SK-N-SH (cell line): ENCODE measurements around the gene TUFT1. TPM values are rescaled to one million over a fixed set of nuclear protein-coding genes. Genes with fewer than 3 reads are reported as not detected.
A peak's percentile ranks its signal among the peaks of the same experiment; 100 is the strongest.

Experiments
- CTCF ChIA-PET: fragments of 300-600, 350-600 bp; formaldehyde crosslinking; extraction: SDS; loops from one replicate; lab custom pipeline; 2021; lab: Yijun Ruan, JAX
- POLR2A ChIA-PET: fragments of 350-600 bp; sonication (Branson Sonifier 250); formaldehyde crosslinking; extraction: SDS; loops from one replicate; lab custom pipeline; 2020; ENCODE audit warnings: antibody characterized with exemption, inconsistent platforms; lab: Yijun Ruan, JAX
- DNase-seq: peaks from one replicate; pipeline ENCODE4 v3.0.0; 2012
- H2AFZ ChIP-seq: fragments of 200-600 bp; sonication (generic); 2 replicates; pipeline ENCODE4 v1.8.1; 2016; ENCODE audit warnings: antibody characterized with exemption, mild to moderate bottlenecking, low read depth
- H3F3A ChIP-seq: fragments of 200-600 bp; sonication (generic); replicated peaks from 2 replicates; pipeline ENCODE3; 2016; ENCODE audit warnings: antibody characterized with exemption, mild to moderate bottlenecking; ENCODE audit not compliant: insufficient read depth
- H3K27ac ChIP-seq, 2 experiments: fragments of 200-500 bp in 1 of 2; fragments of 200-600 bp in 1 of 2; sonication (Bioruptor generic) in 1 of 2; sonication (generic), shearing (Covaris generic) in 1 of 2; 2 replicates each; pipeline versions ENCODE4 v1.5.1 to v1.6.1; 2014 to 2016; ENCODE audit warnings: low read depth in 2 of 2, inconsistent platforms in 1 of 2, low read length in 1 of 2, mild to moderate bottlenecking in 1 of 2, mixed read lengths in 1 of 2
- H3K27me3 ChIP-seq: fragments of 200-600 bp; sonication (generic), shearing (Covaris generic); 2 replicates; pipeline ENCODE4 v1.6.1; 2016; ENCODE audit warnings: mixed run types; ENCODE audit not compliant: insufficient read depth
- H3K36me3 ChIP-seq, 2 experiments: fragments of 200-500 bp in 1 of 2; fragments of 200-600 bp in 1 of 2; sonication (Bioruptor generic) in 1 of 2; sonication (generic) in 1 of 2; replicated peaks in 1 of 2; 2 replicates each; pipeline versions ENCODE3 to v1.5.1; 2014 to 2016; ENCODE audit warnings: low read length in 1 of 2, mild to moderate bottlenecking in 1 of 2; ENCODE audit not compliant: insufficient read depth in 2 of 2, control insufficient read depth in 1 of 2
- H3K4me1 ChIP-seq, 2 experiments: fragments of 200-500 bp in 1 of 2; fragments of 200-600 bp in 1 of 2; sonication (Bioruptor generic) in 1 of 2; sonication (generic), shearing (Covaris generic) in 1 of 2; 2 replicates each; pipeline versions ENCODE4 v1.5.1 to v1.6.1; 2014 to 2016; ENCODE audit warnings: low read depth in 1 of 2, low read length in 1 of 2, mixed run types in 1 of 2; ENCODE audit not compliant: insufficient read depth in 2 of 2, control insufficient read depth in 1 of 2
- H3K4me2 ChIP-seq: fragments of 200-600 bp; sonication (generic), shearing (Covaris generic); 2 replicates; pipeline ENCODE4 v1.6.1; 2017; ENCODE audit warnings: mixed run types
- H3K4me3 ChIP-seq, 2 experiments: fragments of 200-500 bp in 1 of 2; fragments of 200-600 bp in 1 of 2; sonication (Bioruptor generic) in 1 of 2; sonication (generic), shearing (Covaris generic) in 1 of 2; 2 replicates each; pipeline versions ENCODE4 v1.5.1 to v1.8.1; 2014 to 2016; ENCODE audit warnings: low read depth in 2 of 2, inconsistent platforms in 1 of 2, low read length in 1 of 2, mild to moderate bottlenecking in 1 of 2, mixed read lengths in 1 of 2, moderate library complexity in 1 of 2
- H3K79me2 ChIP-seq: fragments of 200-600 bp; sonication (generic); 2 replicates; pipeline ENCODE4 v1.8.1; 2017; ENCODE audit warnings: mild to moderate bottlenecking; ENCODE audit not compliant: insufficient read depth
- H3K9ac ChIP-seq: fragments of 200-600 bp; sonication (generic); 2 replicates; pipeline ENCODE4 v1.6.1; 2017; ENCODE audit warnings: mixed run types
- H3K9me2 ChIP-seq: fragments of 200-600 bp; sonication (generic); 2 replicates; pipeline ENCODE4 v1.6.1; 2017; ENCODE audit warnings: mixed run types
- H3K9me3 ChIP-seq: fragments of 200-600 bp; sonication (generic); 2 replicates; pipeline ENCODE4 v1.6.1; 2017; ENCODE audit warnings: mixed run types, mild to moderate bottlenecking, moderate library complexity
- H4K20me1 ChIP-seq: fragments of 200-600 bp; sonication (generic); 2 replicates; pipeline ENCODE4 v1.6.1; 2017; ENCODE audit warnings: mild to moderate bottlenecking, mixed run types; ENCODE audit not compliant: insufficient read depth
- ELF1 ChIP-seq: IDR thresholded peaks from 2 replicates; pipeline ENCODE4 v1.4.0; 2012
- EP300 ChIP-seq, 2 experiments: IDR thresholded peaks; 2 replicates each; pipeline versions ENCODE4 v1.4.0 to v1.6.1; 2012; ENCODE audit warnings: borderline replicate concordance in 1 of 2, low read depth in 1 of 2, low read length in 1 of 2
- EZH2phosphoT487 ChIP-seq: fragments of 200-600 bp; sonication (generic); IDR thresholded peaks from 2 replicates; pipeline ENCODE4 v1.6.1; 2017; ENCODE audit warnings: low read depth, mixed run types, mild to moderate bottlenecking, antibody characterized with exemption, moderate library complexity, borderline replicate concordance
- FOXJ3 ChIP-seq: sonication (generic); formaldehyde crosslinking; IDR thresholded peaks from 2 replicates; pipeline ENCODE4 v1.5.1; 2020; ENCODE audit warnings: mild to moderate bottlenecking, missing genetic modification reagents
- FOXM1 ChIP-seq: IDR thresholded peaks from 2 replicates; pipeline ENCODE4 v1.4.0; 2012; ENCODE audit warnings: low read depth, mild to moderate bottlenecking
- GABPA ChIP-seq: IDR thresholded peaks from 2 replicates; pipeline ENCODE4 v1.4.0; 2012; ENCODE audit warnings: low read depth, mild to moderate bottlenecking
- GATA2 ChIP-seq: sonication (generic); formaldehyde crosslinking; IDR thresholded peaks from 2 replicates; pipeline ENCODE4 v1.5.0; 2020; ENCODE audit warnings: mild to moderate bottlenecking, missing genetic modification reagents
- IRF3 ChIP-seq: fragments of 150-350 bp; IDR thresholded peaks from 2 replicates; pipeline ENCODE4 v1.6.1; 2016; ENCODE audit warnings: mild to moderate bottlenecking, low read depth, low read length
- MAX ChIP-seq: IDR thresholded peaks from 2 replicates; pipeline ENCODE4 v1.4.0; 2012; ENCODE audit warnings: low read depth
- MEF2A ChIP-seq: IDR thresholded peaks from 2 replicates; pipeline ENCODE4 v1.4.0; 2012; ENCODE audit warnings: low read depth, borderline replicate concordance
- MXI1 ChIP-seq: IDR thresholded peaks from 2 replicates; pipeline ENCODE4 v1.6.1; 2012; ENCODE audit warnings: mild to moderate bottlenecking, low read depth, low read length, improper control_type of control experiment
- PBX3 ChIP-seq: IDR thresholded peaks from 2 replicates; pipeline ENCODE4; 2012
- POLR2AphosphoS5 ChIP-seq: IDR thresholded peaks from 2 replicates; pipeline ENCODE4 v1.6.1; 2012; ENCODE audit warnings: low read depth, low read length
- RAD21 ChIP-seq: IDR thresholded peaks from 2 replicates; pipeline ENCODE4 v1.6.1; 2012; ENCODE audit warnings: mild to moderate bottlenecking, low read length
- RCOR1 ChIP-seq: fragments of 150-350 bp; IDR thresholded peaks from 2 replicates; pipeline ENCODE4 v1.6.1; 2017; ENCODE audit warnings: antibody characterized with exemption, low read length
- REST ChIP-seq: IDR thresholded peaks from 2 replicates; pipeline ENCODE4 v1.6.1; 2012; ENCODE audit warnings: mild to moderate bottlenecking, low read depth, low read length, moderate library complexity
- RFX5 ChIP-seq: IDR thresholded peaks from 2 replicates; pipeline ENCODE4 v1.6.1; 2012; ENCODE audit warnings: mild to moderate bottlenecking, improper control_type of control experiment, low read length
- SIN3A ChIP-seq: IDR thresholded peaks from 2 replicates; pipeline ENCODE4 v1.6.1; 2012; ENCODE audit warnings: low read depth, mild to moderate bottlenecking, low read length, moderate library complexity, borderline replicate concordance
- SMC3 ChIP-seq: IDR thresholded peaks from 2 replicates; pipeline ENCODE4 v1.6.1; 2012; ENCODE audit warnings: low read depth, low read length, improper control_type of control experiment
- TCF12 ChIP-seq: IDR thresholded peaks from 2 replicates; pipeline ENCODE4 v1.4.0; 2012
- TEAD4 ChIP-seq: IDR thresholded peaks from 2 replicates; pipeline ENCODE4 v1.4.0; 2012; ENCODE audit warnings: mild to moderate bottlenecking, borderline replicate concordance; ENCODE audit not compliant: insufficient read depth
- USF1 ChIP-seq: IDR thresholded peaks from 2 replicates; pipeline ENCODE4 v1.4.0; 2012; ENCODE audit warnings: low read depth, borderline replicate concordance
- USF2 ChIP-seq: fragments of 150-350 bp; IDR thresholded peaks from 2 replicates; pipeline ENCODE4 v1.6.1; 2017; ENCODE audit warnings: antibody characterized with exemption, low read length, low read depth, borderline replicate concordance
- ZBTB33 ChIP-seq: IDR thresholded peaks from 2 replicates; pipeline ENCODE4 v1.4.0; 2012; ENCODE audit warnings: low read depth, borderline replicate concordance
- WGBS: methylation state at CpG from one replicate; pipeline ENCODE4 v1.1.6; 2017; ENCODE audit warnings: low lambda C conversion rate; 5-methylcytosine and 5-hydroxymethylcytosine counted together
- polyA plus RNA-seq, 3 experiments: library from polyadenylated mRNA; depleted of rRNA; stranded (reverse); fragments of >200 nt; gene quantifications; 2 replicates each; pipeline ENCODE4 v1.2.3, GENCODE V29; 2012

The TUFT1 gene
- polyA plus RNA-seq, 1 of the 3 experiments (the other 2 are of a cell fraction): 20.6 TPM

- peaks cover 20 to 30% of the 10 kb centered on the region in 2 experiments; a peak in 3 of 4 replicates for H3K4me1 ChIP-seq
- peaks cover 9% of the 10 kb centered on the region for H3F3A ChIP-seq
- peak; percentile 99 for TF ChIP-seq MAX
- TF ChIP-seq RCOR1: no peak
- peak; percentile 26; the same call in 1 of the 2 replicates for TF ChIP-seq REST
- TF ChIP-seq SMC3: no peak
- TF ChIP-seq USF1: no peak
- peak; percentile 57; the same call in 1 of the 2 replicates for TF ChIP-seq POLR2AphosphoS5
- TF ChIP-seq SIN3A: no peak
- no peak for TF ChIP-seq GATA2 (CRISPR knock-in tag)
- TF ChIP-seq EZH2phosphoT487: no peak
- no peak for TF ChIP-seq ELF1
- TF ChIP-seq GABPA: no peak
- no peak for TF ChIP-seq FOXJ3 (CRISPR knock-in tag)
- no peak for TF ChIP-seq USF2
- TF ChIP-seq ZBTB33: no peak
- no peak for TF ChIP-seq IRF3
- TF ChIP-seq RFX5: no peak
- TF ChIP-seq TEAD4: peak; percentile 68
- TF ChIP-seq MXI1: no peak
- no peak for TF ChIP-seq RAD21
- peak; percentile 67 for TF ChIP-seq TCF12
- TF ChIP-seq FOXM1: no peak
- TF ChIP-seq EP300 (IDR thresholded peaks at IDR 0.05; ENCODE audit: borderline replicate concordance in 1 of 2, low read depth in 1 of 2, low read length in 1 of 2): peak in 1 of 2 experiments; percentile 62; a peak in 1 of 4 replicates
- TF ChIP-seq PBX3: peak; percentile 76
- TF ChIP-seq MEF2A: no peak
These were observed 3.0 kb upstream of the TUFT1 start for GRCh38 chr1:151537112-151537511.

More at GRCh38 chr1:151537112-151537511, 3.0 kb upstream of the TUFT1 start:
- no peaks in the 10 kb centered on the region for H3K36me3 ChIP-seq
- CTCF ChIA-PET: interaction anchor here (1.0 to 5.2 kb wide), 3 partner anchors 14 to 198 kb away, joined by 3 to 28 read pairs (median 4); no protein-coding TSS in a partner anchor
- H4K20me1 ChIP-seq: no peaks in the 10 kb centered on the region
- no peaks in the 10 kb centered on the region for H3K9me3 ChIP-seq
- peak overlapping the region; percentile 35; the same call in 1 of the 2 replicates for H3K9ac ChIP-seq
- peaks cover 20% of the 10 kb centered on the region for H3K79me2 ChIP-seq
- no peak for DNase-seq
- H3K9me2 ChIP-seq: no peaks in the 10 kb centered on the region
- no peak overlapping the region for H3K4me3 ChIP-seq
- H3K27ac ChIP-seq: peak overlapping the region; percentile 51 to 83; a peak in 3 of 4 replicates
- H3K4me2 ChIP-seq: 0 out of 2 replicates have a peak overlapping the region, but pooled peaks have one; percentile 11
- peak overlapping the region; percentile 72; the same call in 1 of the 2 replicates for H2AFZ ChIP-seq
- no peaks in the 10 kb centered on the region for H3K27me3 ChIP-seq
- POLR2A ChIA-PET: no interaction called here
- 6% methylated on average over 8 of the region's 9 CpGs for WGBS
